ENCODE results near the gene LBHD2.
"Not testable (repeated sequence)": the region's sequence is repeated elsewhere in the genome, so short reads cannot be mapped to it uniquely, and the experiment has no call there.

The LBHD2 gene

DNA sequence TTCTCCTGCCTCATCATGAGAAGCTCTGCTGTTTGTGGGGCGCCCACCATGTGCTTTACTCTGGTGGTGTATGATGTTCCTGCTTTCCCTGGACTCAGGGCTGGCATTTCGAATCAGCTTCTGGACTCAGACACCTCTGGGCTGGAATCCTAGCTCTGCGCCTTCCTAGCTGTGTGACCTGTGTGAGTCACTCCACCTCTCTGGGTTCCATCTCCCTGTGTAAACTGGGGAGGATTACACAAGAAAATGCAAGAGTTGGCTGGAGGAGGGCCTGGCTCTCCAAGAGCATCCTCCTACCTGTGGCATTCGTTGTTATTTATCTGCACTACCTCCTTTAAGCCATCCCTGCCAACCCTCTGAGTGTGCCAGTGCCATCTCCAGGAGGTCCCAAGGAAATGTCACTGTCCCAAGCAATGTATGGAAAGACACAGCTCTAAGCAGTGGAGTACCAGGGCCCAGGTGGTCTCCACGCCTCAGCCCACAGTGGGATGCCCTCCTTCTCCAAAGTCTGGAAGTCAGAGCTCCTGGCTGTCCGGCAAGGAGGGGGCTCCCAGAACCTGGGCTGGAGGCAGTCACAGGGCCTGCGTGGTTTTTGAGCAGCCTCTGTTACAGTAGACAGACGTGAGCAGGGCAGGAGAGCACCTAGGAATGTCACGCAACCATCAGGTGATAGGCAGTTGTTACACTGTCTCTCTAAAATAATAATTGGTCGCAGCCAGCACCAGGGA is 32.0 kb downstream of the LBHD2 start:
- Histone ChIP-seq H3K4me1 (ENCODE audit: insufficient read depth, poor library complexity, severe bottlenecking) (peaks cover 4% of the 10 kb centered on the region), H3K36me3 (ENCODE audit: low read depth) (no peaks in the 10 kb centered on the region), H3K27ac (ENCODE audit: poor library complexity, severe bottlenecking) (no peak overlapping the region), H3K9me3 (ENCODE audit: severe bottlenecking) (no peaks in the 10 kb centered on the region), H3K4me3 (ENCODE audit: severe bottlenecking) (no peak overlapping the region), H3K27me3 (ENCODE audit: insufficient read depth, poor library complexity, severe bottlenecking) (no peaks in the 10 kb centered on the region)
- TF ChIP-seq, protein P1, sequence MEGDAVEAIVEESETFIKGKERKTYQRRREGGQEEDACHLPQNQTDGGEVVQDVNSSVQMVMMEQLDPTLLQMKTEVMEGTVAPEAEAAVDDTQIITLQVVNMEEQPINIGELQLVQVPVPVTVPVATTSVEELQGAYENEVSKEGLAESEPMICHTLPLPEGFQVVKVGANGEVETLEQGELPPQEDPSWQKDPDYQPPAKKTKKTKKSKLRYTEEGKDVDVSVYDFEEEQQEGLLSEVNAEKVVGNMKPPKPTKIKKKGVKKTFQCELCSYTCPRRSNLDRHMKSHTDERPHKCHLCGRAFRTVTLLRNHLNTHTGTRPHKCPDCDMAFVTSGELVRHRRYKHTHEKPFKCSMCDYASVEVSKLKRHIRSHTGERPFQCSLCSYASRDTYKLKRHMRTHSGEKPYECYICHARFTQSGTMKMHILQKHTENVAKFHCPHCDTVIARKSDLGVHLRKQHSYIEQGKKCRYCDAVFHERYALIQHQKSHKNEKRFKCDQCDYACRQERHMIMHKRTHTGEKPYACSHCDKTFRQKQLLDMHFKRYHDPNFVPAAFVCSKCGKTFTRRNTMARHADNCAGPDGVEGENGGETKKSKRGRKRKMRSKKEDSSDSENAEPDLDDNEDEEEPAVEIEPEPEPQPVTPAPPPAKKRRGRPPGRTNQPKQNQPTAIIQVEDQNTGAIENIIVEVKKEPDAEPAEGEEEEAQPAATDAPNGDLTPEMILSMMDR (IDR thresholded peaks at IDR 0.05; ENCODE audit: poor library complexity, severe bottlenecking), result no peak
- peak; percentile 70 for ATAC-seq (ENCODE audit: low read depth)
- no peak for DNase-seq (ENCODE audit: low spot score)

DNA sequence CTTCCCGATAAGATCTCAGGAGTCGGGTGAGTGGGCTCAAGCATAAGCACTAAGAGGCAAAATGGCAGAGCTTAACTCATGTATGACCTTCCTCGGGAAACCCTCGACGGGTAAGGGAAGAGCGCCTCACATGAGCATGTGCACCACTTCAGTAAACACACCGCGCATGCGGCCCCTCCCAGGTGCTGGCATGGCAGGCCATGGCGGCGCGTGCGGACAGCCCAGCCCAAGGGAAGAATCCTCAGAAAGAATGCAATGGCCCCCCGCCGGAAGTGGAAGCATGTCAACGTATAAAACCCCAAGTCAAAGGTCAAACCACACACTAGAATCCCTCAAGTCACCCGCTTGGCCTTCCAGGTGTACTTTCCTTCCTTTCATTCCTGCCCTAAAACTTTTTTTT is 32.6 kb downstream of the LBHD2 start:
- ATAC-seq (ENCODE audit: low read depth) (no peak), DNase-seq (ENCODE audit: low spot score) (no peak)
- no peaks in the 10 kb centered on the region for H3K36me3 ChIP-seq (ENCODE audit: low read depth)
- peaks cover 4% of the 10 kb centered on the region for H3K4me1 ChIP-seq (ENCODE audit: insufficient read depth, poor library complexity, severe bottlenecking)
- no peaks in the 10 kb centered on the region for H3K27me3 ChIP-seq (ENCODE audit: insufficient read depth, poor library complexity, severe bottlenecking)
- H3K9me3 ChIP-seq (ENCODE audit: severe bottlenecking), result no peaks in the 10 kb centered on the region
- H3K4me3 ChIP-seq (ENCODE audit: severe bottlenecking), result no peak overlapping the region
- H3K27ac ChIP-seq (ENCODE audit: poor library complexity, severe bottlenecking), result no peak overlapping the region
- TF ChIP-seq, protein P1 (IDR thresholded peaks at IDR 0.05; ENCODE audit: poor library complexity, severe bottlenecking), result no peak

DNA sequence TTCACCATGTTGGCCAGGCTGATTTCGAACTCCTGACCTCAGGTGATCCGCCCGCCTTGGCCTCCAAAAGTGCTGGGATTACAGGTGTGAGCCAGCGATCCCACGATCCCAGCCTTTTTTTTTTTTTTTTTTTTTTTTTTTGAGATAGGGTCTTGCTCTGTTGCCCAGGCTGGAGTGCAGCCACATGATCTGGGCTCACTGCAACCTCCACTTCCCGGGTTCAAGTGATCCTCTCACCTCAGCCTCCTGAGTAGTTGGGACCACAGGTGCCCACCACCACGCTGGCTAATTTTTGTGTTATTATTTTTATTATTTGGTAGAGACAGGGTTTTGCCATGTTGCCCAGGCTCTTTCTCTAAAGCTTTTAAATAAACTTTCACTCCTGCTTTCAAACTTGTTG is 33.5 kb downstream of the LBHD2 start:
- H3K27me3 ChIP-seq (ENCODE audit: insufficient read depth, poor library complexity, severe bottlenecking); H3K36me3 ChIP-seq (ENCODE audit: low read depth); ATAC-seq (ENCODE audit: low read depth); H3K27ac ChIP-seq (ENCODE audit: poor library complexity, severe bottlenecking); DNase-seq (ENCODE audit: low spot score); H3K9me3 ChIP-seq (ENCODE audit: severe bottlenecking); H3K4me3 ChIP-seq (ENCODE audit: severe bottlenecking): not testable (repeated sequence)
- H3K4me1 ChIP-seq (ENCODE audit: insufficient read depth, poor library complexity, severe bottlenecking), result peaks cover 11% of the 10 kb centered on the region

DNA sequence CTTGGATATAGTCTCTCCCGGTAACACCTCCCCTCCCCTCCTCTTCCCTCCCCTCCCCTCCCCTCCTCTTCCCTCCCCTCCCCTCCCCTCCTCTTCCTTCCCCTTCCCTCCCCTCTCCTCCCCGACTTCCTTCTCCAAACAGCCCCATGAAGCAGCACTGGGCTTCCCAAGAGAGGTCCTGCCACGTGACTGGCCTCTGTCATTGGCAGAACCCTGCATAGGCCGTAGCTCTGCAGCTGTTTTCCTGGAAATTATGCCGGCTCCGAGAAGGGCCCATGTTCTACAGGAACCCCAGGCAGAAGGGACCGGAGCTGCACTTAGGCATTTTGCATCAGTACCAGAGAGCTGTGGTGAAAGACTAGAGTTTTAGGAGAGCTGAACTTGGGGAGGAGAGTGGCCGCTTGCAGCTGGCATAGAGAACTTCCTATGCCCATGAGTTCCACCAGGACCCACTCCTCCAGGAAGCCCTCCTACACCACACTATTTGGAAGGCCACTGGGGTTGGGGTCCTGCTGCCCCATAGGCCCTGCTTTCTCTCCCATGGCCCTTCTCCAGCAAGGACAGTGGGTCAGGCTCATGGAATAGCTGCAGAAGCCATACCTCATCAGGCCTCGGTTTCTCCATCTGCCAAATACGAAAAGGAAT is 34.1 kb downstream of the LBHD2 start:
- Histone ChIP-seq H3K4me1 (ENCODE audit: insufficient read depth, poor library complexity, severe bottlenecking) (peaks cover 15% of the 10 kb centered on the region), H3K4me3 (ENCODE audit: severe bottlenecking) (no peak overlapping the region), H3K27ac (ENCODE audit: poor library complexity, severe bottlenecking) (no peak overlapping the region), H3K36me3 (ENCODE audit: low read depth) (no peaks in the 10 kb centered on the region), H3K27me3 (ENCODE audit: insufficient read depth, poor library complexity, severe bottlenecking) (no peaks in the 10 kb centered on the region), H3K9me3 (ENCODE audit: severe bottlenecking) (no peaks in the 10 kb centered on the region)
- TF ChIP-seq, protein P1 (IDR thresholded peaks at IDR 0.05; ENCODE audit: poor library complexity, severe bottlenecking), result no peak
- no peak for ATAC-seq (ENCODE audit: low read depth)
- DNase-seq (ENCODE audit: low spot score), result no peak

DNA sequence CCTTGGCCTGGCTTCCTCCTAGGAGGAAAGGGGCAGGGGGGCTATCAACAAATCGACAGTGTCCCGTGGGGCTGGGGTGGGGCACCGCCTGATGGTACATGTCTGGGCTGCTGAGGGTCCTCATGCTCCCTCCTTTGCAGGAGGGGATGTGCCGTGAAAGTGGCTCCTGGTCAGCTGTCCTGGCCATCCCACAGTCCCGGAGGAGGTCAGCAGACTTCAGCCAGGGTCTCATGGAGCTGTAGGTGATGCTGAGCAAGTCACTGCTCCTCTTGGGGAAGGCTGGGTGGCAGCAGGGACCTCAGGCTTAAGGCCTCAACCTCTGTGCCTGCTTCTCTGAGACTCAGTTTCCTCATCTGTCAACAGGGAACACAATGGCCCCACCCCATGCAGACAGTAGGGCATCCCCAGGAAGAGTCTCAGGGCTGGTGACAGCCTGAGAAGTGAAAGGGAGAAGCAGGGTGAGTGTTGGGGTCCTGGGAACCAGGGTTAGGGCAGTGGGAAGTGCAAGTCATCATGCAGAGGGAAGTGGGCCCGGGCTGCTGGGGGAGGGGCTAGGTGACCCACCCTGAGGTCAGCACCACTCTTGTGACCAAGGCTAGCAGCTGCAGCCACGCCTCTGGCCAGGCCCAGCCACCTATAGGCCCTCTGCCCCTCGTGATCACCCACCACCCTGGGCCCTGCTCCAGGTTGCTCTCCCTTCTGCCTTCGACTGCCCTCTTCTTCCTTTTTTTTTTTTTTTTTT is 34.8 kb downstream of the LBHD2 start:
- Histone ChIP-seq H3K27me3 (ENCODE audit: insufficient read depth, poor library complexity, severe bottlenecking) (no peaks in the 10 kb centered on the region), H3K27ac (ENCODE audit: poor library complexity, severe bottlenecking) (no peak overlapping the region), H3K4me3 (ENCODE audit: severe bottlenecking) (no peak overlapping the region), H3K4me1 (ENCODE audit: insufficient read depth, poor library complexity, severe bottlenecking) (peaks cover 15% of the 10 kb centered on the region), H3K9me3 (ENCODE audit: severe bottlenecking) (no peaks in the 10 kb centered on the region), H3K36me3 (ENCODE audit: low read depth) (no peaks in the 10 kb centered on the region)
- DNase-seq (ENCODE audit: low spot score) (no peak), ATAC-seq (ENCODE audit: low read depth) (no peak)
- TF ChIP-seq, protein P1 (IDR thresholded peaks at IDR 0.05; ENCODE audit: poor library complexity, severe bottlenecking), result no peak

DNA sequence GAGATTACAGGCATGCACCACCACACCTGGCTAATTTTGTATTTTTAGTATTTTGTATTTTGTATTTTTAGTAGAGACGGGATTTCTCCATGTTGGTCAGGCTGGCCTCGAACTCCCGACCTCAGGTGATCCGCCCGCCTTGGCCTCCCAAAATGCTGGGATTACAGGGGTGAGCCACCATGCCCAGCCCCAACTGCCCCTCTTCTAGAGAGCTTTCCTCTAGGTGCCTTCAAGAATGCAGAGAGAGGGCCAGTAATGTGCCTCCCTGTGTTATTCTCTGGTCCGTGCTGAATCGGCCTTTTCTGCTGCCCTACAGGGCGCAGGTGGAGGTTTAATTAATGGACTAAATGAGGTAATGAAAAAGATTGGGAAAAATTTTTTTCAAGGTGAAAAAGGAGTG is 35.5 kb downstream of the LBHD2 start:
- DNase-seq (ENCODE audit: low spot score); H3K36me3 ChIP-seq (ENCODE audit: low read depth); H3K27me3 ChIP-seq (ENCODE audit: insufficient read depth, poor library complexity, severe bottlenecking); H3K27ac ChIP-seq (ENCODE audit: poor library complexity, severe bottlenecking); H3K4me3 ChIP-seq (ENCODE audit: severe bottlenecking); ATAC-seq (ENCODE audit: low read depth); H3K9me3 ChIP-seq (ENCODE audit: severe bottlenecking): not testable (repeated sequence)
- peaks cover 18% of the 10 kb centered on the region for H3K4me1 ChIP-seq (ENCODE audit: insufficient read depth, poor library complexity, severe bottlenecking)

Data from RWPE2 (cell line).